GM21381 (cell line): ENCODE results near the gene GAN.
"Not testable (repeated sequence)": the region's sequence is repeated elsewhere in the genome, so short reads cannot be mapped to it uniquely, and the experiment has no call there.

Experiments used
- ATAC-seq: cut with Tn5 transposase; IDR thresholded peaks from one replicate; pipeline ENCODE4 v1.9.1; 2021; ENCODE audit warnings: mild to moderate bottlenecking, moderate library complexity; ENCODE audit not compliant: unreplicated experiment

GAN gene

GRCh38 chr16:81394966-81395655, 80.3 kb downstream of the GAN start:
- ATAC-seq: no peak

- ATAC-seq: no peak
Observed at GRCh38 chr16:81397058-81397878, 82.5 kb downstream of the GAN start.

- ATAC-seq: no peak
Observed at GRCh38 chr16:81397879-81398520, 83.2 kb downstream of the GAN start.

- ATAC-seq: no peak
Observed at GRCh38 chr16:81399909-81400308, 85.1 kb downstream of the GAN start.

- no peak for ATAC-seq
Observed at GRCh38 chr16:81401035-81401950, 86.5 kb downstream of the GAN start.

DNA sequence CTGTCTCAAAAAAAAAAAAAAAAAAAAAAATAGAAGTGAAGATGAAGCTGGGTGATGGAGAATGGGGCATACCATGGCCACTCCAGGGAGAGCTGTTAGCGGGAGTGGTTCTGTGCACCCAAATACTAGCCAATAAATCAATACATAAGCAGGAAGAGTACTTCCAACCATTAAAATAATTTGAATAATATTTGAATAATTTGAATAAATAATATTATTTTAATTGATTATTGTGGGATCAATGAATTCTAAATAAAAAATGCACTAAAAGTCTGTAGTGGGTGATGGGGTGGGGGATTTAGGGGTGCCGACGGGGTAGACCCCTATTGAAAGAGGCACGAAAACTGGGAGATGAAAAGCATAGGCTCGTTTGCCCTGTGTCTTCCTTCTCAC, 88.4 kb downstream of the GAN start:
- no peak for ATAC-seq

DNA sequence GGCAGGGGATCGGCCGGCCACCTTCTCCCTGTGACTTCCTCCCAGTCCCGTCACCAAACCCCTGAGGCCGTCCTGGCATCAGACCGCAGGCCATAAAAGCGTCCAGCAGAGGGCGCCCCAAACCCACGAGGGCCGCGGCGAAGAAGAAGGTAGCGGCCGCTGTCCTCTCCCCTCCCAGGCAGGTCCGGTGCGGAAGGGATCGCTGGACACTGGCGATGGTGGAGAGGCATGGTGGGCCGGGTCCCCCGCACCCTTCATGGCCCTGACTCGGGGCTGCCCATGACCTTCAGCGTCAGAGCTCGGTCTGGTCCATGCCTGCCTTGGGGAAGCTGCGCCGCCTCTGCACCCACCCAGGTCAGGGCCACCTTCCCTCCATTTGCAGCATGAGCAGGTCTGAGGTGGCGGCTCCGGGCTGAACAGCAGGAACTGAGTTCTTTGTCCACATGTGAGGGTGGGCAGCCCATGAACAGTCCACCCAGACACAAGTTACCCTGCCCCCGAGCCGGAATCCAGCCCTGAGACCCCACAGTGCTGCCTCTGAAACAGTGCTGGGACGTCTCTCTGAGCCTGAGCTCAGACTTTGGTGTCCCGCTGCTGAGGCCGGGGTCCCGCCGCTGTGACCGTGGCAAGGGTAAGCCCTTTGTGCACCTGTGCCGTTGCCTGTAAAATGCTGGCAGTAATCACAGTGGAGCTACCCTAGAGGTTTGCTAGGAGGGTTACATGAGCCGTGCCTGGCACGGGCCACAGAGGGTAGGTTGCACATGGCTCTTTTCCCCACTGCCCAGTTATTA, 89.0 kb downstream of the GAN start:
- ATAC-seq: peak; percentile 75

DNA sequence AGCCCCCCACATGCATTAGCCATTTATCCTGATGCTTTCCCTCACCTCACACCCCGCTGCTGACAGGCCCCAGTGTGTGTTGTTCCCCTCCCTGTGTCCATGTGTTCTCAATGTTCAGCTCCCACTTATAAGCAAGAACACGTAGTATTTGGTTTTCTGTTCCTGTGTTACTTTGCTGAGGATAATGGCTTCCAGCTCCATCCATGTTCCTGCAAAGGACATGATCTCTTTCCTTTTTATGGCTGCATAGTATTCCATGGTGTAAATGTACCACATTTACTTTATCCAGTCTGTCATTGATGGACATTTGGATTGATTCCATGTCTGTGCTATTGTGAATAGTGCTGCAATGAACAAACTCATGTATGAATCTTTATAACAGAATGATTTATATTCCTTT, 90.2 kb downstream of the GAN start:
- not testable (repeated sequence) for ATAC-seq

- no peak for ATAC-seq
Observed at GRCh38 chr16:81405702-81406113, 90.9 kb downstream of the GAN start.

DNA sequence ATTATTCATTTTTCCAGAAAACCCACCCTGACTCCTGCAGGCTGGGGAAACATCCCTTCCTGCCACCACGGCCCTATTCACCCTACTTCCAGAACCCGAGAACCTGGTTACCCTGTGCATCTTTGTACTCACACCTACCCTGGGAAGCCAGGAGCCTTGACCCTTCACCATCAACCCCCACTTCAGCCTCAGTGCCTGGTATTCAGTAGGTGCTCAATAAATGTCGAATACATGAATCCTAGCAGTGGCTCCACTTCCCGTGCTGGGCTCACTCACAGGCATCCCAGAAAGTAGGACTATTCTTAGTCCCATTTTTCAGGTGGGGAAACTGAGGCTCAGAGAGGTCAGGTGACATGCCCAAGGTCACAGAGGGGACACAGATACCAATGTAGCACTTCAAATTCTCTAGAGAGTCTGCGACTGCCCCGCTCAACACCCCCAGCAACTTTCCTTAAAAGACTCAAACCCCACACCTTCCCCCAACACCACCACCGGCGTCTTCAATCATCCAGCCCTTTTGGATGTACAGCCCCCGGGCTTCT, 93.7 kb downstream of the GAN start:
- ATAC-seq: no peak

DNA sequence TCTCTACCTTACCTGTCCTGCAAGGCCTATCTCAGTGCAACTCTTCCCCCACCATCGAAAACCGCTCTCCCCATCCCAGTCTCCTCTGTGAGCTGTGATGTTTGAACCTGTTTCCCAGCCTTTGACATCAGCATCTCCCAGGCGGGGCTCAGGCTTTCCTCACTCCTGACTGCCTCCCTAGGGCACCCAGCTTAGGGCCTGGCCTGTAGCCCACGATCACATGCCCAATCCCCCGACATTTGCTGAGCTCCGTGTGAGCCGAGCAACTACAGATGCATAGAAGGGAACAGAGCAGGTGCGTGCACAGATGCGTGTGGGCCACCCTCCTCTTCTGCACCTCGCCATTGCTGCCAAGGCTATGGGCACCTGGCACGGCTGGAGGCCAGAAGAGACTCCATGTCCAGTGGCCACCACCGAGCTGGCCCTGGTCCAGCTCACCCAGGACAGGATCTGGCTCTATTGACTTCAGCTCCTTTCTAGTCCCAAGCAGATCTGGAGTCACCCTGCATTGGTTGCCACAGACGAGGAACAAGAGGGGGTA, 94.3 kb downstream of the GAN start:
- no peak for ATAC-seq

DNA sequence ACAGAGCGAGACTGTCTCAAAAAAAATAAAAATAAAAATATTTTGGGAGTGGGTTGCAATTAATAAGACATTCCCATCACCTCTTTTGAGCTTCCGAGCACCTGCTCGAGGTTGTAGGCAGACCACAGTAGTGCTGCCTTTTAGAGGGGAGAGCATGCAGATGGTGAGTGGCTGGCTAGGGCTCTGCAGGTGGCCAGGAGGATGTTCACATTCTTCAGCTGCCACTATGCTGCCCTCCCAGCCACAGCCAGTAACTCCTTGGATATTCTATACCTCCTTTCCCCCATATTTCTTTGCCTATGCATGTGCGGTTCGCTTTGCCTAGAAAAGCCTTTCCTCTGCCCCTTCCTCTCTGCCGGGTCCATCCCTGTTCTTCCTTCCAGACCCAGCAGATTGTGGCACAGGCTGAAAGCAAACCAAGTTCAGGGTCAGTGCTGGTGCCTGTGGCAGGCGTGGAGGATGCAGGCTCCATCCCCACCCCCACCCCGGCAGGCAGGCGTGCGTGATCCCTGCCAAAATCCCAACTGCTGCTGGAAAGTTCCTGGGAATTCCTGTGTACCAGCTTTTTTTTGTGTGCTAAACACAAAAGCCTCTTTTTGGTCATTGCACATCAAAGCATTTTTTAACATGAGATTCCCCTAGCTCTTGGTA, 96.0 kb downstream of the GAN start:
- ATAC-seq: no peak

- ATAC-seq: no peak
Observed at GRCh38 chr16:81413245-81413990, 98.7 kb downstream of the GAN start.

DNA sequence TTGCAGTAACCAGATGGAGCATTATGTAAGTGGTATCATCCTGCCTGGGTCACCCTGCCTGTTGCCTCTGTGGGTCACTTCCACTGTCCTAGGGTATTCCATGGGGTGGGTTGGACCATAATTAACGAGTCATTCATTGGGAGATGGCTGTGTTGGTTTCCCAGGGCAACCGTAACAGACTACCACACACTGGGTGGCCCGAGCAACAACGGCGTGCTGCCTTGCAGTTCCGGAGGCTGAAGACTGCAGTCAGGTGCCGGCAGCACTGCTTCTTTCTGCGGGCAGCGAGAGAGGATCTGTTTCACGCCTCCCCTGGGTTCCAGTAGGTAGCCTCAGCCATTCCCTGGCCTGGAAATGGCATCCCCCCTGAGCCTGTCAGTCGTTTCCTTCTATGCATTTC, 101.0 kb downstream of the GAN start:
- ATAC-seq: no peak

DNA sequence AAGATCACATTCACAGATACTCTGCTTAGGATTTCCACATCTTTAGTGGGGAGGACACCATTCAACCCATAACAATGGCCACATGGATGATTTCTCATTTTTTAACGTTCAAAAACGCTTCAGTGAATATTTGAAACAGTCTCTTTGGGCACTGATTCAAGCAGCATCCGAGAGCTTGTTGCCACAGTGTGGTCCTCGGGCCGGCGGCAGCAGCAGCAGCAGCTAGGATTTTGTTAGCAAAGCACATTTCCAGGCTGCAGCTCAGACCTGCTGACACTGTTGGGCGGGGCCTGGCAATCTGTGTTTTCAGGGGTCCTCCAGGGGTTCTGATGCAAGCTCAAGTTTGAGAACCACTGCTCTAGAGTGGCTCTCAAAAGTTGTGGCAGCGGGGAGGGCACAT, 102.0 kb downstream of the GAN start:
- no peak for ATAC-seq

DNA sequence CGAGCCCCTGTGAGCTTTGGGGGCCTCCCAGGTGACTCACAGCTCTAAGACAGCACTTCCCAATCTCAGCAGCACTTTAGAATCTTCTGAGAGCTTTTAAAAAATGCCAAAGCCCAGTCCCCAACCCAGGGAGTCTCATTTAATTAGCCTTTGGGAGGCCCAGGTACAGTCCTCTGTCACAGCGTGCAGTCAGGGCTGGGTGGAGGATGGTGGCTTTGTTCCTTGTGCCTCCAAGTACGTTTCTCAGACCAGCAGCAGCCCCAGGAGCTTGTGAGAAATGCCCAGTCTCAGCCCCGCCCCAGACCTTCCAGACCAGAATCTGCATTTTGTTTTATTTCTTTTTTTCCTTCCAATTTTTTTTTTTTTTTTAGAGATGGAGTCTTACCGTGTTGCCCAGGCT, 102.4 kb downstream of the GAN start:
- no peak for ATAC-seq

GRCh38 chr16:81419806-81420205, 105.0 kb downstream of the GAN start:
- ATAC-seq: no peak

GRCh38 chr16:81421126-81421525, 106.4 kb downstream of the GAN start:
- no peak for ATAC-seq
